ENCODE data around the gene KCTD2.

DNA sequence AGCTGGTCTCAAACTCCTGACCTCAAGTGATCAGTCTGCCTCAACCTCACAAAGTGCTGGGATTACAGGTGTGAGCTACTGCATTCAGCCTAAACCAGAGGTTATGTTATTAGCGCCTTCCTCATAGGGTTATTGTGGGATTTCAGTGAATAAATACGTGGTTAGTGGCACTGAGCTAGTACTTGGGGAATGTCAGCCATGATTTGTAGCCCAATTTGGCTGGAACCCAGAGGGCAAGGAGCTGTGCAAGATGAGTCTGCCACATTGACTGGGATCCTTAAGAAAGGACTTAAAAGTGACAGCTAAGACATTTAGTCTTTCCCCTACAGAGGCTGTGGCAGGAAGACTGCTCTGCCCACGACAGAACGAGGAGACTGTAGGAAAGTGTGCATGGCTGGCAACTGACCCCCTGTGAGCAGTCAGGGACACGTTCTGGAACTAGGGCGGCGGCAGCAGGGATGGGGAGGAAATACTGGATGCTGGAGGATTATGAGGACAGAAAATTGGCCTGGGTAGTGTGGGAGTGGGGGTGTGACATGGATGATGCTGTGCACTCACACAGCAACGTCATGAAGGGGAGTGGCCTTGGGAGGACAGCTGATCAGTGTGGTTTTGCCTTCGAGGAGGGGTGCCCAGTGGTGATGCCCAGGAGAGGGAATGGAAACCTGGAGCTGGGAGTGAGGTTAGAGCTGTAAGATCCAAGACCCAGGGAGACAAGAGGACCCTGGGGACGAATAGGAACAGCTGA, 14.9 kb upstream of the KCTD2 start:
- no peak for TF ChIP-seq EP300 (IDR thresholded peaks at IDR 0.05)
- TF ChIP-seq POLR2A (IDR thresholded peaks at IDR 0.05) = no peak
- TF ChIP-seq, protein P1, sequence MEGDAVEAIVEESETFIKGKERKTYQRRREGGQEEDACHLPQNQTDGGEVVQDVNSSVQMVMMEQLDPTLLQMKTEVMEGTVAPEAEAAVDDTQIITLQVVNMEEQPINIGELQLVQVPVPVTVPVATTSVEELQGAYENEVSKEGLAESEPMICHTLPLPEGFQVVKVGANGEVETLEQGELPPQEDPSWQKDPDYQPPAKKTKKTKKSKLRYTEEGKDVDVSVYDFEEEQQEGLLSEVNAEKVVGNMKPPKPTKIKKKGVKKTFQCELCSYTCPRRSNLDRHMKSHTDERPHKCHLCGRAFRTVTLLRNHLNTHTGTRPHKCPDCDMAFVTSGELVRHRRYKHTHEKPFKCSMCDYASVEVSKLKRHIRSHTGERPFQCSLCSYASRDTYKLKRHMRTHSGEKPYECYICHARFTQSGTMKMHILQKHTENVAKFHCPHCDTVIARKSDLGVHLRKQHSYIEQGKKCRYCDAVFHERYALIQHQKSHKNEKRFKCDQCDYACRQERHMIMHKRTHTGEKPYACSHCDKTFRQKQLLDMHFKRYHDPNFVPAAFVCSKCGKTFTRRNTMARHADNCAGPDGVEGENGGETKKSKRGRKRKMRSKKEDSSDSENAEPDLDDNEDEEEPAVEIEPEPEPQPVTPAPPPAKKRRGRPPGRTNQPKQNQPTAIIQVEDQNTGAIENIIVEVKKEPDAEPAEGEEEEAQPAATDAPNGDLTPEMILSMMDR (IDR thresholded peaks at IDR 0.05) = no peak

All from suprapubic skin (tissue), 3 donors.